Astrocyte of the cerebellum (primary cell): ENCODE data around the gene MYH11.

Source experiments
- DNase-seq: peaks from one replicate; pipeline ENCODE4 v3.0.0-alpha.2; 2011; ENCODE audit warnings: low read depth
- H3K4me3 ChIP-seq: 2 replicates; pipeline ENCODE4 v1.5.1; 2011; ENCODE audit warnings: mild to moderate bottlenecking, low read depth, low read length, moderate library complexity
- in situ Hi-C: cut with HindIII; loops from 2 replicates; pipeline ENCODE4 v1.10.0; 2017; ENCODE audit warnings: low sequenced_read_pairs
- TF ChIP-seq, protein P1 (sequence below): IDR thresholded peaks from 2 replicates; pipeline ENCODE4 v1.5.1; 2012; ENCODE audit warnings: low read length, low read depth, moderate library complexity, mild to moderate bottlenecking; ENCODE audit errors: missing control alignments

MYH11 gene

DNA sequence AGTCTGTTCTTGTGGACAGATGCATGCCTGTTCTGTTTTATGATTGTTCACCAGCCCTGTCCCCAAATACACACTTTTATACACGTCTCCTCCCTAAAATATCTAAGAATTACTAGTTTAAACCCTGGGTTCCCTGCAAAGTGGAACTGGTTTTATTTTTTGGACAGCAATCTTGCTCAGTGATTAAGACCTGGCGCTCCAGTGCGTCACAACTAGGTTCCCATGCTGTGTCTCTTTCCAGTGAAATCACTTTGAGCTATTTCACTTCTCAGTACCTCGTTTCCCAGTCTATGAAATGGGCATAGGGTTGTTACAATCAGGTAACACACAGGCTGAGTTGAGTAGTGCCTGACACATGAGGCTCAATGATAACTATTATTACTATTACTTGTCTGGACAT, 30.5 kb upstream of the MYH11 start:
- H3K4me3 ChIP-seq: peak overlapping the region; percentile 74
- TF ChIP-seq, protein P1, sequence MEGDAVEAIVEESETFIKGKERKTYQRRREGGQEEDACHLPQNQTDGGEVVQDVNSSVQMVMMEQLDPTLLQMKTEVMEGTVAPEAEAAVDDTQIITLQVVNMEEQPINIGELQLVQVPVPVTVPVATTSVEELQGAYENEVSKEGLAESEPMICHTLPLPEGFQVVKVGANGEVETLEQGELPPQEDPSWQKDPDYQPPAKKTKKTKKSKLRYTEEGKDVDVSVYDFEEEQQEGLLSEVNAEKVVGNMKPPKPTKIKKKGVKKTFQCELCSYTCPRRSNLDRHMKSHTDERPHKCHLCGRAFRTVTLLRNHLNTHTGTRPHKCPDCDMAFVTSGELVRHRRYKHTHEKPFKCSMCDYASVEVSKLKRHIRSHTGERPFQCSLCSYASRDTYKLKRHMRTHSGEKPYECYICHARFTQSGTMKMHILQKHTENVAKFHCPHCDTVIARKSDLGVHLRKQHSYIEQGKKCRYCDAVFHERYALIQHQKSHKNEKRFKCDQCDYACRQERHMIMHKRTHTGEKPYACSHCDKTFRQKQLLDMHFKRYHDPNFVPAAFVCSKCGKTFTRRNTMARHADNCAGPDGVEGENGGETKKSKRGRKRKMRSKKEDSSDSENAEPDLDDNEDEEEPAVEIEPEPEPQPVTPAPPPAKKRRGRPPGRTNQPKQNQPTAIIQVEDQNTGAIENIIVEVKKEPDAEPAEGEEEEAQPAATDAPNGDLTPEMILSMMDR: no peak
- DNase-seq: no peak
- in situ Hi-C loops: loop anchor here (25.0 kb wide), 1 partner anchor 100 kb away; no protein-coding TSS in a partner anchor

DNA sequence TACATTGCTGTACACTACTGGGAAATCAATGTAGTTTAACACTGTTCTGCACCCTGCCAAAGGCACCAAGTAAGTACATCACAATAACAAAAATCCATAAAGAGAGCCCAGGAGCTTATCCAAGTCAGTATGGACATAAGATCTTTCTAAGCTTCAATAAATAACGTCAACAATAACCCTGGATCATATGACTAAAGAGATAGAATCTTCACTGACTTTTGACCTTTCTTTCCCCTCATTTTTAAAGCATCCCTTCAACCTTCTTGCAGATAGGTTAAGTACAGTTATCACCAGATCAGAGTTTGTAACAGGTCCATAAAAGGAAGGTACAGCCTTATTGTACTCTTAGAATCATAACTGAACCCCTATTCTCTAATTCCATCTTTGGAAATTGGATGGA, 29.2 kb upstream of the MYH11 start:
- TF ChIP-seq, protein P1: no peak
- no peak overlapping the region for H3K4me3 ChIP-seq
- in situ Hi-C loops: loop anchor here (25.0 kb wide), 1 partner anchor 101 kb away; no protein-coding TSS in a partner anchor
- DNase-seq: no peak

DNA sequence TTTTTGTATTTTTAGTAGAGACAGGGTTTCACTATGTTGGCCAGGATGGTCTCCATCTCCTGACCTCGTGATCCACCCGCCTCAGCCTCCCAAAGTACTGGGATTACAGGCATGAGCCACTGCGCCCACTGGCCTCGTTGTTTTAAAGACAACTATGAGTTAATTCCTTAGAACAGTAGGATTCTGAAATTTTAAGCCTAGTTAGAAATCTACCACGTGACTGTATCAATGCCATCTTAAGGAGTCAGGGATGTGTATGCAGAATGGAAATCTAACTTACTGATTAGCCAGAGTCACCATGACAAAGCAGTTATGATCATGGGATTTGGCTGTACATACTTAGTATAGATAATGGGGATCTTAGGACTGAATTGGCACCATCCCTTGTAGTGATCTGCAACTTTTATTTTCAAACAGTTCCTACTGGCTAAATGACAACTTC, 28.8 kb upstream of the MYH11 start:
- in situ Hi-C loops: loop anchor here (25.0 kb wide), 1 partner anchor 102 kb away; no protein-coding TSS in a partner anchor
- no peak overlapping the region for H3K4me3 ChIP-seq
- DNase-seq: no peak
- TF ChIP-seq, protein P1: no peak

DNA sequence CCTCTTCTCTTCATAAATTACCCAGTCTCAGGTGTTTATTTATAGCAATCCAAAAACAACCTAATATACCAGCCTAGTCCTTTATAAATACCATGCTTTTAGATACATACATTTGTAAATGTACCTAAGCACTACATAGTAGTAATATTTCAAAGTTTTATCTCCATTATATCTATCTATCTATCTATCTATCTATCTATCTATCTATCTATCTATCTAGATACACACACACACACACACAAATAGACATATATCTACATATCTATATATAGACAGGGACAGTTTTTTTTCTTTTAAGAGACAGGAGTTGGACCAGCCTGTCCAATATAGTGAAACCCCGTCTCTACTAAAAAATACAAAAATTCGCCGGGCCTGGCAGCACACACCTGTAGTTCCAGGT, 25.7 kb upstream of the MYH11 start:
- DNase-seq: no peak
- in situ Hi-C loops: loop anchor here (25.0 kb wide), 1 partner anchor 105 kb away; no protein-coding TSS in a partner anchor
- H3K4me3 ChIP-seq: no peak overlapping the region
- TF ChIP-seq, protein P1: no peak

DNA sequence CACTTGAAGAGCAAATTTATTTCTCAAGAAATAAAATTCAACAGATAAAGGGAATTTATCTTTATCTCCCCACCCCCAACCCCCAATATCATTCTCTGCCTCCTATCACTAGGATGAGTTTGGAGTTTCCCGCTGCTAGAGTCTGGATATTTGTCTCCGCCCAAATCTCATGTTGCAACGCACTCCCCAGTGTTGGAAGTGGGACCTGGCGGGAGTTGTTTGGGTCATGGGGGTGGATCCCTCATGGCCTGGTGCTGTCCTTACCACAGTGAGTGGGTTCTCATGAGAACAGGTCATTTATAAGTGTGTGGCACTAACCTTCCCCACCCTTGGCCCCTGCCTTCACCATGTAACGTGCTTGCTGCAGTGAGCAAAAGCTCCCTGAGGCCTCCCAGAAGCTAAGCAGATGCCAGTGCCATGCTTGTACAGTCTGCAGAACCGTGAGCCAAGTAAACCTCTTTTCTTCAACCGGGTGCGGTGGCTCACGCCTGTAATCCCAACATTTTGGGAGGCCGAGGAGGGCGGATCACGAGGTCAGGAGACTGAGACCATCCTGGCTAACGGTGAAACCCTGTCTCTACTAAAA, 25.1 kb upstream of the MYH11 start:
- DNase-seq: no peak
- no peak overlapping the region for H3K4me3 ChIP-seq
- in situ Hi-C loops: loop anchor here (25.0 kb wide), 1 partner anchor 105 kb away; no protein-coding TSS in a partner anchor
- TF ChIP-seq, protein P1: no peak

DNA sequence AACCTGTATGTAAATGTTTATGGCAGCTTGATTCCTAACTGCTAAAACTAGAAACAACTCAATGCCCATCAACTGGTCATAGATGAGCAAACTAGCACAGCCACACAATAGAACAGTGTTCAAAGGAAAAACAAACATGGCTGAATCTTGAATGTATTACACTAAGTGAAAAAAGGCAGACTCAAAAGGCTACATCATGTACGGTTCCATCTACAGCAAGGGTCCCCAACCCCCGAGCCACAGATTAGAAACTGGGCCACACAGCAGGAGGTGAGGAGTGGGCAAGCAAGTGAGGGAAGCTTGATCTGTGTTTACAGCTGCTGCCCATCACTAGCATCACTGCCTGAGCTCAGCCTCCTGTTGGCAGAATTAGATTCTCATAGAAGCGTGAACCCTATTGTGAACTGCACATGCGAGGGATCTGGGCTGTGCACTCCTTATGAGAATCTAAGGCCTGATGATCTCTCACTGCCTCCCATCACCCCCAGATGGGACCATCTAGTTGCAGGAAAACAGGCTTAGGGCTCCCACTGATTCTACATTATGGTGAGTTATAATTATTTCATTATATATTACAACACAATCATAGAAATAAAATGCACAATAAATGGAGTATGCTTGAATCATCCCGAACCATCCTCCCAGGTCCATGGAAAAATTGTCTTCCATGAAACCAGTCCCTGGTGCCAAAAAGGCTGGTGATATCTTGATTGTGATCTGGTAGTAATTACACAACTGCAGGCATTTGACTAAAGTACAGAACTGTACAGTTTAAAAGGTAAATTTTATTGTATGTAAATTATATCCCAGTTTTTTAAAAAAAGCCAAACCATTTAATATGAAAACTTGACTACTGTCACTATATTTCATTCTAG, 23.8 kb upstream of the MYH11 start:
- in situ Hi-C loops: loop anchor here (25.0 kb wide), 1 partner anchor 107 kb away; no protein-coding TSS in a partner anchor
- DNase-seq: no peak
- TF ChIP-seq, protein P1: no peak
- H3K4me3 ChIP-seq: no peak overlapping the region
